HG02588 (cell line): Measurements from ENCODE around the gene TSHZ2.

Experiments
- ATAC-seq: cut with Tn5 transposase; IDR thresholded peaks from one replicate; pipeline ENCODE4 v1.9.1; 2021; ENCODE audit warnings: mild to moderate bottlenecking, moderate library complexity; ENCODE audit not compliant: unreplicated experiment

TSHZ2 gene

DNA sequence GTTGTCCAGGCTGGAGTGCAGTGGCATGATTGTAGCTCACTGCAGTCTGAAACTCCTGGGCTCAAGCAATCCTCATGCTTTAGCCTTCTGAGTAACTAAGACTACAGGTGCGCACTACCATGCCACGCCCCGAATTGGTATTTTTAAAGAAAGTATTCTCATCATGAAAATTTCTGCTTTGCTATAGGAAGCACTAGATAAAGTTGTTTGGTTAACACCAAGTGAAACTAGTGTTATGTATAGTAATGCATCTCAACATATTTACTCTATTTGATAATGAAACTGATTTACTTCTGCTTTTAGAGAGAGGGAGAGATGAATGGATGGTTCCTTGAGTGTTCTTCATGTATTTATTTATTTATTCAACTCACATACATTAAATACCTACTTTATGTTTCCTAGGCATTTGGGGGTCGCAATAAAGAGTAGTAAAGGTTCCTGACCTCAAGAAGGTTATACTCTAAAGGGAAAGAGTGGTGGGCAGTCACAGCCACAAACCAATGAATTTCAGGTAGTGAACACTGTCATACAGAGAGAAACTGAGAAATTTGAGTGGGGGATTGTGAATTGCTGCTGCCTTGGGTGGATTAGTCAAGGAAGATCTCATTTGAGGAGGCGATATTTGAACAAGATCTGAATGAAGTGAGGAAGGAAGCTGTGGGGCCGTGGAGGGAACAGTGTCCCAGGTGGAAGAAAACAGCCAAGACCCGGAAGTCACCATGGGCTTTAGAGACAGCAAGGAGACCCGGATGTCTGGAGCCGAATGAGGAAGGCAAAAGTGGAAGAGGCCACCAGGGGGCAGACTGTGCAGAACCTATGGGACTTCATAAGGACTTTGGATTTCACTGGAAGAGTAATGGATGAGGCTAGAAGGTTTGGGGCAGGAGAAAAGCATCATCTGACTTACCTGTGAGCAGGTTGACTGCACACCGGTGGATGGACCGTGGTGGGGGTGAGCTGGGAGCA, 185.6 kb downstream of the TSHZ2 start:
- ATAC-seq: peak; percentile 65

DNA sequence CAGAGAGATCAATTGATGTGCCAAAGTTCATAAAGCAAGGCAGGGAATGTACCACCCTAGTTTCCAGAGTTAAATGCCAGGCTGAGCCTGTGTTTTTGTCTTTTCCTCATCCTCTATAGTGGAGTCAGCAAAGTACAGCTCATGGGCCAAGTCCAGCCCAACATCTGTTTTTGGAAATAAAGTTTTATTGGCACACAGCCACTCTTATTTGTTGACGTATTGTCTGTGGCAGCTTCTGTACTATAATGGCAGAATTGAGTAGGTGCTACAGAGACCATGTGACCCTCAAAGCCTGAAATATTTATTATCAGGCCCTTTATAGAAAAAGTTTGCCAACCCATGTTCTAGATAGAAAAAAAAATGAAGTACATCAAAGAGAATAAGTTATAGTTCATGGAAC, 187.0 kb downstream of the TSHZ2 start:
- ATAC-seq: no peak

DNA sequence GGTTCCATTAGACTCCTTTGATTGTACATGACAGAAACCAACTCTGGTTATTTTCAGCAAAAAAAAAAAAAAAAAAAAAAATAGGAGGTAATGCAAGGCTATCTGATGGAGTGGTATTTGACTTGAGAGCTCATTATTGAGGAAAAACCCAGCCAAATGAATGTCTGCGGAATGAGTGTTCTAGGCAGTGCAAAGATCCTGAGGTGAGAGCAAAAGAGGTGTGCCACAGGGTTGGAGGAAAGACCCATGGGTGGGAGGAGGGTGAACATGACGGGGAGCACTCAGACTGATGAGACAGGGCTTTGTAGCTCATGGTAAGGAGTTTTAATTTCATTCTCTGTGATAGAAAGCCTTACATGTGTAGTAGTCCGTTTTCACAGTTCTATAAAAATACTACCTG, 188.9 kb downstream of the TSHZ2 start:
- no peak for ATAC-seq

DNA sequence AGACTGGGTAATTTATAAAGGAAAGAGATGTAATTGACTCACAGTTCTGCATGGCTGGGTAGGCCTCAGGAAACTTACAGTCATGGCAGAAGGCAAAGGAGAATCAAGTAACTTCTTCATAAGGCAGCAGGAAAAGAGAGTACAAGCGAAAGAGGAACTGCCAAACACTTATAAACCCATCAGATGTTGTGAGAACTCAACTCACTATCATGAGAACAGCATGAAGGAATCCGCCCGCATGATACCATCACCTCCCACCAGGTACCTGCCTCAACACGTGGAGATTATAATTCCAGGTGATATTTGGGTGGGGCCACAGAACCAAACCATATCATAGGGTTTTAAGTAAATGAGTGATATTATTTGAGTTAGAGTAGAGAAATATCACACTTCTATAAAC, 189.3 kb downstream of the TSHZ2 start:
- ATAC-seq: no peak

DNA sequence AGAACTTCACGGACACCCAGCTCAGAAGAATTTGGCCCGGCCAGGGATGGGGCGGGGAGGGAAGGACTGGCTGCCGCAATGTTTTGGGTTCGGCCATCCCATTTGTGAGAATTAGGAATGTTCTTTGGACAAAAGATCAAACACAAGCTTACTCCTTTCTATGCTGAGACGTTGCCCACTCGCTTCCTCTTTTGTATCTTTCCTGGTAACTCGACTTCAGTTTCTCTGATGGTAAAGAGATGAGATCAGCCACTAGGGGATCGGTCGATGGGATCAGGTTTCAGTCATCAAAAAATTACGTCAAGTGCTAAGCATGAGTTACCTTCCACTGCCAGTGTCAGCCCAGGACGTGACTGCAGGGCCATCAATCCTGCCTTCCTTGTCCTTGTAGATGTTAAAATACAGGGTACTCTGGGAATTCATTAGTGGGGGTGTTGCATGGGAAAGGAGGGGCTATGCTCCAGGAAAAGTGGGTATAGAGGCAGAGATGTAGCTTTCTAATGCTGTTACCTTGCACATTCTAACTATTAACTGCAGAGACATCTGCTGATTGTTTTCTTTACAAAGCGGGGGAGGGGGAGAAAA, 190.2 kb downstream of the TSHZ2 start:
- no peak for ATAC-seq

DNA sequence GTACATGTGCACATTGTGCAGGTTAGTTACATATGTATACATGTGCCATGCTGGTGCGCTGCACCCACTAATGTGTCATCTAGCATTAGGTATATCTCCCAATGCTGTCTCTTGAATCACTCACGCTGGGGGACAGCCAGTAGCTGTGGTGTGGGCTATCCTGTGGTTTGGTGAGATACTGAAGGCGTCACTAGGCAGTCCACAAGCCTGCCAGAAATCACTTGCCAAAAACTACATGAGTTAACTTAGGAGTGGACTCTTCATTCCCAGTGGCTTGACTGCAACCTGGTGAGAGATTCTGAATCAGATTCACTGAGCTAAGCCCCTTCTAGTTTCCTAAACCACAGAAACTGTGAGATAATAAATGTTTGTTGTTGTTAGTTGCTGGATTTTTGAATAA, 191.3 kb downstream of the TSHZ2 start:
- ATAC-seq: no peak

DNA sequence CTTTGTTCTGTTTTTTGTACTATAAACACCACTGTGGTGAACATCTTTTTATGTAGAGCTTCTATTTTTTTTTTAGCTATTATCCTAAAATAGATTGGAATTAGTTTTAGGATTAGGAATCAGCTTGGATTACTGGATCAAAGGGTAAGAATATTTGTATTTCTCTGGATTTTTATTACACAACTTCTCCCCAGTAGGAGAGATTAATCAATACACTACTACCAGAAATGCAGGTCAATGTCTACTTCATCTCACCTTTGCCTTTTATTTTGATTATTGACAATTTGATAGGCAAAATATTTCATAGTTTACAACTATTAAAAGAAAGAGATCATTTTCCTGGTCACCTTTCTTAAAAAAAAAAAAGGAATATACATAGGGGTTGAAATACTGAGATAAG, 191.9 kb downstream of the TSHZ2 start:
- no peak for ATAC-seq

DNA sequence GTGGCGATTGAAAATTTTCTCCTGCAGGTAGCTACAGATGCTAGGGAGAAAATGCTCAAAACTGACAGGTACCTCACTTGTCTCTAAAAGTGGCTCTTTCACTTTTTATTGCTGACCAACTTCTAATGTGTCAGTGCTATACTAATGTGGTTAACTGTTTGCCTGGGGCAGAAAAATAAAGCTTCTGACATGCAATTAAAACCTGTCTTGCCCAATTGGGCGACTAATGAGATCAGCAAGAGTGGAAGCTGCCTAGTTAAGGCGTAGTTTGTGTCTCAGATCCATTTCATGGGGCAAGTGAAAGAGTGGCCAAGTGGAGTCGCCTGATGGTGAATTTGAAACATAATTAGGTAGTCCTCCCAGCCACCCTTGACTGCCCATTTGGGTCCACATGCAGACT, 193.3 kb downstream of the TSHZ2 start:
- ATAC-seq: no peak

DNA sequence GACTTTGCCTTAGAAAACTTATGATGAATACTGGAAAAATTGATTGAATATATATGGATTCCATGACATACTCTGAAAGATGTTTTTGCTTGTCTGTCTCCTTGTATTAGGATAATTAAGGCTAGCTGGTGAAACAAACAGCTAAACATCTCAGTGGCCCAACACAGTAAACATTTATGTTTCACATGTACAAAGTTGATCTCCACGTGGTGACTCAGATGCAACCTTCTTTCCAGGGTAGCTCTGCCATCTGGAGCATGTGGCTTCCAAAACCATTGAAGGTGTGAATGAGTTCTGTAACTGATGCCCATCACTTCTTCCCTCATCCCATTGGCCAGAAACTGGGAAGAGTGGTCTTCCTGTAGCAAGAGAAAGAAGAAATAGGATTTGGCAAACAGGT, 196.3 kb downstream of the TSHZ2 start:
- ATAC-seq: no peak

DNA sequence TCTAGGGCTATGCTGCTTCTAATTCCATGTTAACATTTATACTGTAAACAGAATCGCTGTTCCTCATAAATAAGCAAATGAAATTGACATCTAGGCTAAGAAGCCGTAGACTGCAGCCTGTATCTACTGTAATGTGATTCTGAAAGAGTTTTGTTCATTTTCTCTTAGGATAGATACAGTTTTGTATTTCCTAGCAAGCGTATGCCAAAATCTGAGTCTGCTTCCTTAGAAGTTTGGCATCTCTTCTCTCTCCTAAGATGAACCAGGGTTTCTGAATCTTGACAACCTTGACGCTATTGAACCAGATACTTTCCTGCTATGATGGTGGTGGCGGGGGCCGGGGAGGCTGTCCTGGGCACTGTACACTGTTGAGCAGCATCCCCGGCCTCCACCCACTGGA, 198.0 kb downstream of the TSHZ2 start:
- no peak for ATAC-seq

DNA sequence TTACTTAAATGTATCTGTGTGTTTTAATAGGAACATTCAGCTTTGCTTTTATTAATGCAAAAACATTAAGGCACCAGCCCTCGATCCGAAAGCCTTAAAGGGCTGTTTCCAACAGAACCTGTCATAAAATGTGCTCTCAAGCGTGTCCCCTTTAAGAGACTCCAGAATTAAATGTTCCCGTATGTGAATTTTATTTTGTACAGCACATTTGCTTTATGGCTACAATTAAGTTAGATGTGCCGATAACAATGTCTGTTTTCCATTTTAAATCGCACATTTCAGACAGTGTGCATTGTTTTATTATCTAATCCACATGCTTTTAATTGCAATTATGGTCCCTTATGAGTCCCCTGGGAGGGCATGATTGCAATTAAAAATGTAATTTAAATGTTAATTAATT, 198.9 kb downstream of the TSHZ2 start:
- ATAC-seq: no peak

DNA sequence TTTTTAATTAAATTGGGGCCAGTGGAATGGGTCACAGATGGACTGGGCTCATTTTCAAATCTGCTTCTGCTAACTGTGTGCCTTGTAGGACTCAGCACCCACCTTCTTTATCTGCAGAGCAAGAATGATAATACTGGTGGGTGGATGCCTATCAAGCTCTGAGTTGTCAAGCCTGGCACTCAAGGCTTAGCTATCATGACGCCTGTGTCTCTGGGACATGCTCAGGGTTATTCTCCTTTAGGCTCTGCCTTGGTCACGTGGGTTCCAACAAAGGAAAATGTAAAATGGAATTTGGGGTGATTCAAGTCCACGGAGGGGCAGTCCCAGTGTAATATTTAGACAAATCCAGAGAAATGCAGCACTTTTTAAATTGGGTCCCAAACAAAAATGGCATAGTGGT, 202.3 kb downstream of the TSHZ2 start:
- no peak for ATAC-seq

DNA sequence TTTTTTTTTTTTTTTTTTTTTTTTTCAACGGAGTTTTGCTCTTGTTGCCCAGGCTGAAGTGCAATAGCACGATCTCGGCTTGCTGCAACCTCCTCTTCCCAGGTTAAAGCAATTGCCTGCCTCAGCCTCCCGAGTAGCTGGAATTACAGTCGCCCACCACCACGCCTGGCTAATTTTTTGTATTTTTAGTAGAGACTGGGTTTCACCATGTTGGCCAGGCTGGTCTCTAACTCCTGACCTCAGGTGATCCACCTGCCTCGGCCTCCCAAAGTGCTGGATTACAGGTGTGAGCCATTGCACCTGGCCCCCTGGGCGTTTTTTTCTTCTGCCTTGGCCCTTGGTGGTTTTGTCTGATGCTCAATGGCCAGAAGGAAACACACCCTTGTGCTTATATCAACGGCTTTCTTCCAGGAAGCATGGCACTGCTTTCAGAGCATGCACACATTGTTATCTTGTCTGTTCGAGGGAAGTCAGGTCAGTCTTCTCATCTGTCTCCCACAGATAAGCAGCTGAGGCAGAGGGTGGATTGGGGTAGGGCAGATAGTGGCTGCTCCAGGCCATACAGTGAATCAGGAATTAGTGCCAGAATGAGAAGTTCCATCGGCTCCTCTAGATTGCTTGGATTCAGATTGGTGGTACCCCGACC, 203.1 kb downstream of the TSHZ2 start:
- ATAC-seq: no peak

DNA sequence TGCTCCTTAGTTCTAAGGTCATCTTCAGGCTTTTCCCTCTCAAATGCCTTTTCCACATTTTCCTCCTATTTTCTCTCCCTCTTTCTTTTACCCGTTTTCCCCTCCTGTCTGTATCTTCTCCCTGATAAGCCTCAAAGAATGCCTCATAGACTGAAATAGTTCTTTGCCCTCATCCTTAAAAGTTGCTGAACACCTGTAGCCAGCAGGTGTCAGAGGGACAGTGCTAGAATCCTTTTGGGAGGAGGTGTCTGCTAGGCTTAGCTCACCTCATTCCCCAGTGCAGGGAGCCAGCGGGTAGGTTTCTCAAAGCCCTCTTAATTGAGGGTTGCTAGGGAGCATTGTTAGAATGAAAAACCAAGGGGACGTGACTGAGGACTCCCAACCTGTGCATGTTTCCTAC, 204.0 kb downstream of the TSHZ2 start:
- ATAC-seq: no peak

DNA sequence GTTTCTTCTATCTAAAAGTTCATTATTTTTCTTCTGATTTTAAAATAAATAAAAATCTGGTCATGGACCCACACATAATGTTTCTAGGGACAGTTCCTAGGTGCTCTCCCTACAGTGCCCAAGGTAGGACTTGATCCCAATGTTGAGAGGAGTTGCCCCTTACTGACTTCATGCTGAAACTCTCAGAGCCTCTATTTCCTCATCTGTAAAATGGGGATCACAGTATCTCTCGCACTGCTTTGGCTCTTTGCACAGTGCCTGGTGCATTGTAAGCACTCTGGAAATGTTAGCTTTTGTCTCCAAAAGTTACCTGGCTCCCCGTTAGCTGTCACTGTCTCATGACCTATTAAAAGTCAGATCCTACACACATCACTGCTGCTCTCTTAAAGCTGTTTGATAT, 205.5 kb downstream of the TSHZ2 start:
- no peak for ATAC-seq

DNA sequence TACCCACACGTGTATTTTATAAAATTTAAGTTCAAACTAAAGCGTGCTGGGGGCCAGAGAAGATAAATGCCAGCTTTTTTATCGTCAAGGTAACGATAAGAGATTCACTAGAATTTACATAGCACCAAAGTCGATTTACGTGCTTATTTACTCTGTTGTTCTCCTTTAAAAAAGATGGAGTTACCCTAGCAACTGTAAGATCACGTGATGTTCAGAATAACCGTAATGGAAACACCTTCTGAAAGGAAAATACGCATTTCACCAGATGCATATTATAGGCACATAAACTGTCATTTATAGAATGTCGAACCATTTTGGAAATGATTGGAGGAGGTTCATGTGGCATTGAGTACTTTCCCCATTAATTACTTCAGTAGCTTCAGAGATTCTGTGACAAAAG, 207.6 kb downstream of the TSHZ2 start:
- no peak for ATAC-seq

DNA sequence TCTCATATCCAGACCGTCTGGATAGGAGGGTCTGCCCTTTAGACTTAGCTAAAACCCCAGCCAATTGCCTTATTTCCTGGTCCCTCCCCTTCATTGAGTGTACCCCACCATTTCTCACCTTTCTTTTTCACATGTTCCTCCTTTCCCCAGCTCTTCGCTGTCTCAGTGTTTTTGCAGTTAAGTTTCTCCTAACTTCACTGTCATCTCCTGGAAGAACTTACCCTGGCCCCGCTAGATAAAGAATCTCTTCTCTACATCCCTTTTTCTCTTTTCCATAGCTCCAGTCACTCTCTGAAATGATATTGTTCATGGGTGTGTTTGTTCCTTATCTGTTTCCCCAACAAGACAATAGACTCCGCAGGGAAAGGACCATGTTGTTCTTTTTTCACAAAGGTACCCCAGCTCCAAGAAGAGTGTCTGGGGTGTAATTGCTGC, 208.8 kb downstream of the TSHZ2 start:
- ATAC-seq: no peak

DNA sequence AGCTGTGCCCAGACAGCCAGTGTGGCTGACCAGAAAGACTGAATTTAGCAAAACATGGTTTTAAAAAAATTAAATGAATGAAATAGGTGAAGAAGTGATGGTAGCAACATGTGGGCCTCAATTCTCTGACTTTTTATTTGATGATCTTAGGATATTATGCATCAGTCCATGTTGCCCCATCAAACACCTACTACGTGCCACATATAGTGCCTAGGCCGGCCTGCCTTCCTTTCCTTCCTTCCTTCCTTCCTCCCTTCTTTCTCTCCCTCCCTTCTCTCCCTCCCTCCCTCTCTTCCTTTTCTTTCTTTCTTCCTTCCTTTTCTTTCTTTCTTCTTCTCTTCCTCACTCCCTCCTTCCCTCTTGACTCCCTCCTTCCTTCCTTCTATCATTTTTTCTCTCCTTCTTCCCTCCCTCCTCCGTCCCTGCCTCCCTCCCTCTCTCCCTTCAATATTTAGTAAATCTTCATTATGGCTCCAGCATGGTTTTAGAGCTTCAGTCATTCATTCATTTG, 209.8 kb downstream of the TSHZ2 start:
- ATAC-seq: no peak

DNA sequence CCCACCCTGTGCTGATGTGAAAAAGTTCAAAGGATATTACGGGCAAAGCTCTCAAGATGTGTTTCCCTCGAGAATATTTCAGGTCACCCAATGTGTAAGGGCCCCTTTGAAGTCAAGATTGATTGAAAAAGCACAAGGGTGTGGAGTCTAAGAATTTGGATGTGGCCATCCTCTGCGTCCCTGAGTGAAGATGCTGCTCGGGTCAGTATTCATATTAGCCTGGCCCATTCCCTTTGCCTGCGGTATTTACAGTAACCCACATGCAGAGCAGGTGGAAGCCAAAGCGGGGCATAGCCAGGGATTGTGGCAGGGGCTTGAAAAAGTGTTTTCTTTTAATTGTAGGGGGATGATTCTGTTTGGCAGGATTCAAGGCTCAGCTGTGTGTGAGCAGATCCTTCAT, 211.0 kb downstream of the TSHZ2 start:
- no peak for ATAC-seq

DNA sequence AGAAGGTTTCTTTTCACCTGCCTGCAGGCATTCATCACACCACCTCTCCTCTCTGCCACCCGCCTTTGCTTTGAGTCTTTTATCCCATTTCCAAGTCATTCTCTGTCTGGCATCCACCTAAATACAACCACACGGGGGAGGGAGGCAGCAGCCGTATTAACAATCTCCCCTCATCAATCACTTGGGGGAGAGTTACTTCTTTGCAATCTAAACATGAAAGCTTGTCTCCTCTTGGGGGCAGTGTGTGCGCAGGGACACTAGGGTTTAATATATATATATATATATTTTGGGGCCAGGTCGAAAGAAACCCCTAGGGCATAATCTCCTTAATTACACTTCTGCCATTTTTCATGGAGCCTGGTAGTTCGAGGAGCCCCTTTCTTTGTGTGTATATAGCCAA, 214.5 kb downstream of the TSHZ2 start:
- no peak for ATAC-seq

DNA sequence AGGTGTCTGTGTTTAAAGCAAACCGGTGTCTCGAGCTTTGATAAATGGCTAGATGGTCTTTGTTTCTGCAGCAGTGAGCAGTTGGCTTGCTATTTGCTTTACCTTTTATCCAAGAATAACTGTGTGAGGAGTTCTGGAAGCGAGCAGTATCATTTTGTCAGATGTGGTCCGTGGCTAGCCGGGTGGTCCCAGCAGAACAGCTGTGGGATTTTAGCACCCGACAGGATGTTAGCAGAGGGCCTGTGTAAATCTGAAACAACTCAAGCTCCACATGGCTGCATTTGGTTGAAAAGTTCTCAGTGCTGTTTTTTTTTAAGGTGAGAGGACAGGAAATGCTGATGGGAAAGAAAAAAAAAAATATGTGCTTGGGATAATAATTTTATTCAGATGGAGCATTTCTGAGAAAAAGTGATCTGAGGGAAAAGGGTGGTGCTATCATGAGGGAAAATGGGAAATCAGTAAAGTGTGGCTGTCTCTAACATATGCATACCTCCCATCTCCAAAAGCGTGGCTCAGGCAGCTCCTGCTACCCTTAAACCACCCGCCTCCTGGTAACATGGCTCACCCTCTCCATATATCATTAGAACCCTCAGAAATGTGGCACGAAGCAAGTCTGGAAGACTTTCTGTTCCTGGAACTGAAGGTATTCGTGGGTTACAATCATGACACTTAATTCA, 215.4 kb downstream of the TSHZ2 start:
- no peak for ATAC-seq
